GM18867 (cell line): ENCODE data around the gene ACTL10.

ENCODE experiments used
- ATAC-seq: cut with Tn5 transposase; IDR thresholded peaks from one replicate; pipeline ENCODE4 v1.9.1; 2021; ENCODE audit warnings: mild to moderate bottlenecking, moderate library complexity; ENCODE audit not compliant: unreplicated experiment

Gene ACTL10

GRCh38 chr20:33676121-33676520 lies 9.4 kb downstream of the ACTL10 start:
- no peak for ATAC-seq

DNA sequence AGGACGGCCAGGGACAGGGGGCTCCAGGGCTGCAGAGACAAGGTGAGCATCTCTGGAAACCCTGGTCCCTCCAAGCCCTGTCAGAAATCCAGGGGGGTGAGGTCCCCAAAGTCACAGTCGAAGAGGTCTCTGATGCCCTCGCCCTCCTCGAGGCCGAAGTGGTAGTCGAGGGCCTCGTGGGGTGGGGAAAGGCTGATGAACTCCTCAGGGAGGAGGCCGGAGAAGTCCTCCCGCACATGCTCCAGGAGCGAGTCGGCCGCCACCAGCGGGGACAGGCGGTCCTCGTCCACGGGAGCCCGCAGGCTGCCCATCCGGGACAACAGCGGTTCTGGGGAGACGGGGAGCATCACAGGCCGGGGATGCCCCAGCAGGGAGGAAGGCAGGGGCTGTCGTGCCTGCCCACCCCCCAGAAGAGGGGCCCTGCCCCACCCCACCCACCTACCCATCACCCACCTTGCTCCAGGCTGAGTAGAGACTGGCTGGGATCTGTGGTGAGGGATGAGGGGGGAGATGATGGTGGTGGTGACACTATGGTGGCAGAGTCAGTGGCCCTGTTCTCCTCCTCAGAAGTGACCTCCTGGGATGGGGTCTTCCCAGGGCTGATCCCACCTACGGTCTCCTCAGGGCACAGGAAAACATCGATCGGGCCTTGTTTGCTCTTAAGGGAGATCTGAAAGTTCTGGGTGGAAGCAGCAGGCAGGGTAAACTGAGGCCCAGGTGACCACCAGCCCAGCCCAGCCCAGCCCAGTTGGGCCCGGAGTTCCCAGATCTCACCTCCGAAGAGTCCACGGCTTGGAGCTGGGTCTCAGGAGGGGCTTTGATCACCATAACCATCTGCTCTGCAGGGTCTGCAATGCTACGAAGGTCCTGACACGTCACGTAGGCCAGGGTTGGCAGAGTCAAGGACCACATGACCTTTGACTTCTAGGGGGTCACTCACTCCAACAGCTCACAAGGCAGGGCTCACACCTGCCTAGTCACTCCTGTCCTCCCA lies 10.2 kb downstream of the ACTL10 start:
- no peak for ATAC-seq

DNA sequence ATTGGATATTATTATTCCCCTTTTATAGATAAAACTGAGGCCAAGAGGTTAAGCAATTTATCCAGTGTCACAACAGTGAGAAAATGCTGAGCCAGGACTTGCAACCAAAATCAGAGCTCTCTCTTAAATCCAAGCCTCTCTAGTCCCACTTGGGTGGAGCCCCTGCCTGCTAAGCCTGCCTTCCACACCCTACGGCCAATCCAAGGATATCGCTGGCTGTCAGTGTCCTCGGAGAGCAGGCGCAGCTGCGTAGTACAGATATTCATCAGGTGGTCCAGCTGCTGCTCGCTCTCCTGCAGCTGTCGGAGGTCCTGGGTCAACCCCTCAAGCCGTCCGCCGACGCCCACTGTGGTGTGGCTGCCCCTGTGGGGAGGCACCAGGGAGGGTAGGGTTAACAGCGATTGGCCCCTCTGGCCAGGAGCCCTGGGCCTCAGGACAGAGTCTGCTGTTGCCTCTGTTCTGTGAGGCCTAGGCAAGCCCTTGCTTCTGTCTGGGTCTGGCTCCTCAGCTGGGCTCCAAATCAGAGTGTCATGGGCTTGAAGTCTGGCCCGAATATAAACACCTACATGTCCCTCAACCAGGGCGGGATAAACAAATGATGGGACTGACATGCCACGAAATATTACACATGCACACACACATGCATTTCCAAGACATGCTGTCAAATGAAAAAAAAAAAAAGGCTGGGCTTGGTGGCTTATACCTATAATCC lies 11.4 kb downstream of the ACTL10 start:
- ATAC-seq: no peak

GRCh38 chr20:33679758-33680485 lies 13.2 kb downstream of the ACTL10 start:
- ATAC-seq: peak; percentile 58

- no peak for ATAC-seq
Measured at GRCh38 chr20:33680686-33681085, 13.9 kb downstream of the ACTL10 start.

- no peak for ATAC-seq
Measured at GRCh38 chr20:33681288-33681687, 14.5 kb downstream of the ACTL10 start.

DNA sequence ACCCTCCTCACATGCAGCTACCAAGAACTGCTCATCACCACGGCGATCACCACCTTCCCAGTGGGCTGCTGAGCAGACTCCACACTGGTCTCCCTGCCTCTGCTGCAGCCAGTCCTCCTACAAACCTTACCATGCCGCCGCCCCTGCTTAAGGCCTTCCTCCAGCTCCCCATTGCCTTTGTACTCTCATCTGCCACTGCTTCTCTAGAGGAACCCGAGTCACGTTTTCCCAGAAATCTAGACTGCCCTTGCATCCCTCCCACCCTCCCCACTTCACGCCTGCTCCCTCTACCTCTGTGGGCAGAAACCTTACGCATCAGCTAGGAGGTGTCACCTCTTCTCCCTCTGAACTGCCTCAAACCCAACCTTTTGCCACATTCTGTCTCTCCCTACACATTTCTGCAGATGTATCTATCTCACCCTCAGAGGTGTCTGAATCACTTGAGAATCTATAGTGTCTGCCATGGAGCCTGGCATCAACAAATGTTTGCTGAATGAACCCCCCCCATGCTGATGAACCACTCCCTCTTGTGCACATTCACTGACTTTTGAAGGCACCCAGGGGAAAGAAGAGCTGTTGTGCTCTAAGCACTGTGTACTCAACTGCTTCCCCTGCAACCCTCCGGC lies 15.1 kb downstream of the ACTL10 start:
- ATAC-seq: no peak

GRCh38 chr20:33684533-33685327 lies 18.0 kb downstream of the ACTL10 start:
- ATAC-seq: no peak

- ATAC-seq: peak; percentile 38
Measured at GRCh38 chr20:33685328-33686099, 18.8 kb downstream of the ACTL10 start.

- peak; percentile 84 for ATAC-seq
Measured at GRCh38 chr20:33686100-33686983, 19.6 kb downstream of the ACTL10 start, which contains the start of gene E2F1. Gene E2F1, minus strand, starts transcription at chr20:33686385. Its CDS starts 121 bp downstream, at chr20:33686264.

- no peak for ATAC-seq
Measured at GRCh38 chr20:33686984-33687366, 20.2 kb downstream of the ACTL10 start.

- ATAC-seq: no peak
Measured at GRCh38 chr20:33687370-33687915, 20.7 kb downstream of the ACTL10 start.

DNA sequence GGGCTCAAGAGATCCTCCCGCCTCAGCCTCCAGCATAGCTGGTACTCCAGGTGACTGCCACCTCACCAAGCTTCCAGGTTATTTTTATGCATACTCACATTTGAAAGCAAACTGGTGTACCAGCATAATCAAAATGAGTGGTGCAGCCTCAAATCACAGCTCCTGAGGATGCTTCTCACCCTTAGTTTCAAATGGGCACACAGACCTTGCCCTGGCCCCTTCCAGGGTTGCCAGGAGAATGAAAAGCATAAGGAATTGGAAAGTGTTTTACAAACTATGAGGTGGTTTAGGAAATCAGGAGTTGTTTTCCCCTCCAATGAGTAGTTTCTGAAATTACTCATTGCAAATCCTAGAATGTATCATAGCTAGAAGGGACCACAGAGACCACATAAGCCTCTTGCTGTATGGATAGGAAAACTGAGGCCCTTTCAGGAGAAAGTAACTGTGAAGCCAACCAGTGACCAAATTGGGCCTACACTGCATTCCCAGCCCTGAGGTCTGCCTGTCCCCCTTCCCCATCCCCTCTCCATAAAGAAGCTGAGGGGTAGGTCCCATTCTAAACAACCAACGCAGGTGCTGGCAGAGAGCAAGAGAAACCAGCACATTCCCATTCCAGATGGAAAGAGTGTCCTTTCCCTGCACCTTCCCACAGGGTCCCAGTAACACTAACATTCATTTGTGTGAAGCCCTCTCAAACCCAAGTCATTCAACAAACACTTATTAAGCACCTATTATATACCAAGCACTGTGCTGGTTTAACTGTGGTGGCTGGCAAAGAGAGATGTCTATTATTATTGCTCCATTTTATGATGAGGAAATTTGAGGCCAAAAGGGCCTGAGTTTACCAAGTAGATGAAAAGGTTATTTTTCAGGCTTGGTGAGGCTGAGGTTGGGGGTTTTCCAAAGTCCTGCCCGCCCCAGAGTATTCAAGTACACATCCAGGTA lies 21.5 kb downstream of the ACTL10 start:
- no peak for ATAC-seq

- ATAC-seq: no peak
Measured at GRCh38 chr20:33688938-33689424, 22.2 kb downstream of the ACTL10 start.

- ATAC-seq: no peak
Measured at GRCh38 chr20:33689493-33689892, 22.8 kb downstream of the ACTL10 start.

GRCh38 chr20:33689973-33690372 lies 23.2 kb downstream of the ACTL10 start:
- no peak for ATAC-seq

GRCh38 chr20:33693289-33693688 lies 26.5 kb downstream of the ACTL10 start:
- ATAC-seq: no peak
